Brain microvascular endothelial cell (primary cell): ENCODE measurements around the gene CTLA4.

Experiments
- DNase-seq: peaks from one replicate; pipeline ENCODE4 v3.0.0-alpha.2; 2020
- H3K27ac ChIP-seq: fragments of 250-450 bp; sonication (Bioruptor Pico); 2 replicates; pipeline ENCODE4 v1.5.1; 2020; ENCODE audit warnings: mild to moderate bottlenecking, moderate library complexity
- H3K27me3 ChIP-seq: fragments of 250-450 bp; sonication (Bioruptor Pico); replicated peaks from 2 replicates; pipeline ENCODE4 v1.5.1; 2020; ENCODE audit warnings: mild to moderate bottlenecking
- H3K36me3 ChIP-seq: fragments of 250-450 bp; sonication (Bioruptor Pico); replicated peaks from 2 replicates; pipeline ENCODE4 v1.5.1; 2020; ENCODE audit warnings: mild to moderate bottlenecking
- H3K4me3 ChIP-seq: 2 replicates; pipeline ENCODE4 v1.5.1; 2011; ENCODE audit warnings: low read depth, mild to moderate bottlenecking, control low read depth, low read length, moderate library complexity
- CTCF ChIP-seq: IDR thresholded peaks from 2 replicates; pipeline ENCODE4 v1.5.1; 2011; ENCODE audit warnings: low read depth, mild to moderate bottlenecking, moderate library complexity, low read length, control low read depth, inconsistent platforms; ENCODE audit errors: missing control alignments
- in situ Hi-C: cut with HindIII; loops from 2 replicates; pipeline ENCODE4 v1.10.0; 2017; ENCODE audit warnings: low sequenced_read_pairs, low pct_ligation_motif_present

The CTLA4 gene

GRCh38 chr2:203898657-203899056 is 31.1 kb downstream of the CTLA4 start:
- Histone ChIP-seq H3K36me3 (no peaks in the 10 kb centered on the region), H3K27me3 (no peaks in the 10 kb centered on the region), H3K4me3 (no peak overlapping the region), H3K27ac (no peak overlapping the region)
- no peak for DNase-seq
- TF ChIP-seq CTCF = no peak
- in situ Hi-C loops = no loop called here

- in situ Hi-C loops = no loop called here
- H3K27me3 ChIP-seq = no peaks in the 10 kb centered on the region
- no peak for DNase-seq
- no peaks in the 10 kb centered on the region for H3K36me3 ChIP-seq
- no peak overlapping the region for H3K27ac ChIP-seq
- TF ChIP-seq CTCF = no peak
- H3K4me3 ChIP-seq = no peak overlapping the region
These were observed 32.7 kb downstream of the CTLA4 start for GRCh38 chr2:203900253-203900652.

GRCh38 chr2:203904022-203904421 is 36.5 kb downstream of the CTLA4 start:
- no peaks in the 10 kb centered on the region for H3K36me3 ChIP-seq
- no peak for TF ChIP-seq CTCF
- in situ Hi-C loops = no loop called here
- no peak overlapping the region for H3K4me3 ChIP-seq
- DNase-seq = no peak
- no peak overlapping the region for H3K27ac ChIP-seq
- H3K27me3 ChIP-seq = no peaks in the 10 kb centered on the region

GRCh38 chr2:203905656-203906055 is 38.1 kb downstream of the CTLA4 start:
- in situ Hi-C loops = no loop called here

GRCh38 chr2:203908066-203908796 is 40.7 kb downstream of the CTLA4 start:
- Histone ChIP-seq H3K27me3 (no peaks in the 10 kb centered on the region), H3K4me3 (no peak overlapping the region), H3K36me3 (no peaks in the 10 kb centered on the region), H3K27ac (no peak overlapping the region)
- TF ChIP-seq CTCF = no peak
- in situ Hi-C loops = no loop called here
- DNase-seq = no peak

More at GRCh38 chr2:203905656-203906055, 38.1 kb downstream of the CTLA4 start:
- DNase-seq = no peak
- Histone ChIP-seq H3K27ac (no peak overlapping the region), H3K36me3 (no peaks in the 10 kb centered on the region), H3K27me3 (no peaks in the 10 kb centered on the region), H3K4me3 (no peak overlapping the region)
- TF ChIP-seq CTCF = no peak

- H3K4me3 ChIP-seq = no peak overlapping the region
- in situ Hi-C loops = no loop called here
These were observed 41.2 kb downstream of the CTLA4 start for GRCh38 chr2:203908797-203909185.

More at GRCh38 chr2:203908797-203909185, 41.2 kb downstream of the CTLA4 start:
- H3K27me3 ChIP-seq = no peaks in the 10 kb centered on the region
- no peak overlapping the region for H3K27ac ChIP-seq
- H3K36me3 ChIP-seq = no peaks in the 10 kb centered on the region
- no peak for DNase-seq
- TF ChIP-seq CTCF = no peak
